HCT116 (cell line): ENCODE measurements around the gene ABHD14A. TPM values are rescaled to one million over a fixed set of nuclear protein-coding genes. Genes with fewer than 3 reads are reported as not detected.

Experiments
- ATAC-seq: fragments of 200-7000 bp; cut with Tn5 transposase; 2 replicates; pipeline ENCODE4 v1.9.1; 2020; ENCODE audit warnings: mild to moderate bottlenecking, moderate library complexity
- BruUV-seq: library from RNA; stranded (reverse); fragments of 400-500 nt; replicated peaks from 2 replicates; lab custom pipeline; 2021; lab: Mats Ljungman, UMichigan
- CTCF ChIA-PET: fragments of 300-600 bp; sonication (Branson Sonifier 250); formaldehyde crosslinking; loops from one replicate; lab custom pipeline; 2021; ENCODE audit warnings: antibody characterized with exemption; lab: Charles Lee
- POLR2A ChIA-PET: fragments of 300-600, 350-600 bp; sonication (Branson Sonifier 250); formaldehyde crosslinking; loops from one replicate; lab custom pipeline; 2021; ENCODE audit warnings: antibody characterized with exemption; lab: Charles Lee
- RAD21 ChIA-PET, 2 experiments: fragments of 300-600 bp; sonication (Branson Sonifier 250); formaldehyde crosslinking; loops; one replicate each; lab custom pipeline; 2023; ENCODE audit warnings: low total read pairs in 2 of 2; ENCODE audit not compliant: uncharacterized antibody in 2 of 2, unreplicated experiment in 2 of 2, low non-redundant PET in 1 of 2; lab: Charles Lee
- DNase-seq: peaks from one replicate; pipeline ENCODE4 v3.0.0-alpha.2; 2010; ENCODE audit warnings: low read depth, low spot score
- H2AFZ ChIP-seq: fragments of 200-600 bp; shearing (Covaris generic), sonication (generic); 2 replicates; pipeline ENCODE4 v1.6.1; 2017; ENCODE audit warnings: low read depth, mixed run types, mixed read lengths, antibody characterized with exemption, low read length; ENCODE audit not compliant: poor library complexity, severe bottlenecking
- H3K27ac ChIP-seq: 2 replicates; pipeline ENCODE4 v1.5.1; 2012; ENCODE audit warnings: low read depth, low read length
- H3K27me3 ChIP-seq: fragments of 200-600 bp; sonication (generic); 2 replicates; pipeline ENCODE4 v1.6.1; 2016; ENCODE audit warnings: mixed run types, low read length, mixed read lengths; ENCODE audit not compliant: insufficient read depth
- H3K36me3 ChIP-seq, 2 experiments: fragments of 200-500 bp in 1 of 2; fragments of 200-600 bp in 1 of 2; sonication (Bioruptor generic) in 1 of 2; sonication (generic) in 1 of 2; 2 replicates each; pipeline versions ENCODE4 v1.5.1 to v1.6.1; 2014 to 2016; ENCODE audit warnings: low read length in 2 of 2, inconsistent platforms in 1 of 2, mixed read lengths in 1 of 2, mixed run types in 1 of 2; ENCODE audit not compliant: insufficient read depth in 2 of 2, control insufficient read depth in 1 of 2
- H3K4me1 ChIP-seq, 2 experiments: fragments of 200-600 bp in 1 of 2; sonication (generic) in 1 of 2; 2 replicates each; pipeline versions ENCODE4 v1.5.1 to v1.6.1; 2012 to 2017; ENCODE audit warnings: low read length in 2 of 2, inconsistent platforms in 1 of 2, mild to moderate bottlenecking in 1 of 2, mixed read lengths in 1 of 2, mixed run types in 1 of 2, moderate library complexity in 1 of 2; ENCODE audit not compliant: insufficient read depth in 2 of 2, control insufficient read depth in 1 of 2
- H3K4me2 ChIP-seq: fragments of 200-600 bp; sonication (generic); 2 replicates; pipeline ENCODE4 v1.6.1; 2017; ENCODE audit warnings: mixed run types, low read length, mixed read lengths
- H3K4me3 ChIP-seq, 2 experiments: fragments of 200-600 bp in 1 of 2; sonication (generic) in 1 of 2; replicated peaks in 1 of 2; 2 replicates each; pipeline ENCODE4 v1.5.1; 2011 to 2016; ENCODE audit warnings: low read length in 2 of 2, control low read depth in 1 of 2, low read depth in 1 of 2, mild to moderate bottlenecking in 1 of 2, mixed read lengths in 1 of 2, mixed run types in 1 of 2
- H3K79me2 ChIP-seq: fragments of 200-600 bp; sonication (generic); 2 replicates; pipeline ENCODE4 v1.6.1; 2017; ENCODE audit warnings: mild to moderate bottlenecking, mixed run types, low read length, moderate library complexity, mixed read lengths; ENCODE audit not compliant: insufficient read depth
- H3K9ac ChIP-seq: fragments of 200-600 bp; sonication (generic); 2 replicates; pipeline ENCODE4 v1.6.1; 2016; ENCODE audit warnings: low read length, mixed read lengths
- H3K9me2 ChIP-seq: fragments of 200-600 bp; sonication (generic), shearing (Covaris generic); 2 replicates; pipeline ENCODE4 v1.6.1; 2017; ENCODE audit warnings: mixed run types, mild to moderate bottlenecking, moderate library complexity; ENCODE audit not compliant: insufficient read depth
- H3K9me3 ChIP-seq, 2 experiments: fragments of 200-500 bp in 1 of 2; fragments of 200-600 bp in 1 of 2; sonication (Bioruptor generic) in 1 of 2; sonication (generic) in 1 of 2; 2 replicates each; pipeline ENCODE4 v1.6.1; 2014 to 2017; ENCODE audit warnings: low read length in 2 of 2, mixed read lengths in 2 of 2, inconsistent platforms in 1 of 2, low read depth in 1 of 2, mild to moderate bottlenecking in 1 of 2, mixed run types in 1 of 2, moderate library complexity in 1 of 2; ENCODE audit not compliant: control insufficient read depth in 1 of 2, insufficient read depth in 1 of 2
- H4K20me1 ChIP-seq: fragments of 200-600 bp; sonication (generic), shearing (Covaris generic); 2 replicates; pipeline ENCODE4 v1.6.1; 2017; ENCODE audit warnings: mixed run types, mild to moderate bottlenecking, moderate library complexity; ENCODE audit not compliant: insufficient read depth
- CBX3 ChIP-seq: IDR thresholded peaks from 2 replicates; pipeline ENCODE4 v1.6.1; 2012; ENCODE audit warnings: low read depth
- CEBPB ChIP-seq: IDR thresholded peaks from 2 replicates; pipeline ENCODE4 v1.6.1; 2012; ENCODE audit warnings: low read depth
- FOSL1 ChIP-seq: IDR thresholded peaks from 2 replicates; pipeline ENCODE4 v1.6.1; 2012; ENCODE audit warnings: low read depth
- RAD21 ChIP-seq: IDR thresholded peaks from 2 replicates; pipeline ENCODE4 v1.6.1; 2012; ENCODE audit warnings: low read depth, mild to moderate bottlenecking
- SIN3A ChIP-seq: IDR thresholded peaks from 2 replicates; pipeline ENCODE4 v1.6.1; 2012; ENCODE audit warnings: low read depth
- SP1 ChIP-seq: IDR thresholded peaks from 2 replicates; pipeline ENCODE4 v1.6.1; 2012; ENCODE audit warnings: low read depth
- TCF7L2 ChIP-seq: IDR thresholded peaks from 2 replicates; pipeline ENCODE4 v1.7.0; 2011; ENCODE audit warnings: borderline replicate concordance, inconsistent platforms; ENCODE audit not compliant: insufficient read depth, insufficient read length; ENCODE audit errors: extremely low read depth
- YY1 ChIP-seq: IDR thresholded peaks from 2 replicates; pipeline ENCODE4 v1.6.1; 2011; ENCODE audit warnings: low read length, low read depth, moderate library complexity, mild to moderate bottlenecking; ENCODE audit not compliant: insufficient replicate concordance; ENCODE audit errors: extremely low read depth
- intact Hi-C: fragments of 100-400 bp; cut with micrococcal nuclease; formaldehyde crosslinking; loops from 2 replicates; pipeline ENCODE4 v1.10.0; 2022
- total RNA-seq: library from RNA; stranded (reverse); gene quantifications from one replicate; pipeline ENCODE4 v1.2.1, GENCODE V29; 2021; ENCODE audit not compliant: unreplicated experiment
- TF ChIP-seq, protein P1 (sequence below), 3 experiments: fragments of 200-600 bp in 1 of 3; sonication (generic) in 1 of 3; IDR thresholded peaks in 2 of 3; conservative IDR thresholded peaks in 1 of 3; 2 replicates each; pipeline ENCODE4 v1.5.1; 2012 to 2017; ENCODE audit warnings: low read depth in 2 of 3, low read length in 2 of 3, antibody characterized with exemption in 1 of 3, borderline replicate concordance in 1 of 3, control low read depth in 1 of 3, mild to moderate bottlenecking in 1 of 3, mixed read lengths in 1 of 3, mixed run types in 1 of 3, moderate library complexity in 1 of 3; ENCODE audit not compliant: insufficient read depth in 1 of 3
- TF ChIP-seq, protein P2 (sequence below): IDR thresholded peaks from 2 replicates; pipeline ENCODE4 v1.6.1; 2012; ENCODE audit warnings: low read depth
- TF ChIP-seq, protein P3 (sequence below): IDR thresholded peaks from 2 replicates; pipeline ENCODE4 v1.6.1; 2012
- TF ChIP-seq, protein P4 (sequence below): IDR thresholded peaks from 2 replicates; pipeline ENCODE4 v1.6.1; 2012

Gene ABHD14A
- total RNA-seq, 1 experiment from 2014 or later = 11.6 TPM

DNA sequence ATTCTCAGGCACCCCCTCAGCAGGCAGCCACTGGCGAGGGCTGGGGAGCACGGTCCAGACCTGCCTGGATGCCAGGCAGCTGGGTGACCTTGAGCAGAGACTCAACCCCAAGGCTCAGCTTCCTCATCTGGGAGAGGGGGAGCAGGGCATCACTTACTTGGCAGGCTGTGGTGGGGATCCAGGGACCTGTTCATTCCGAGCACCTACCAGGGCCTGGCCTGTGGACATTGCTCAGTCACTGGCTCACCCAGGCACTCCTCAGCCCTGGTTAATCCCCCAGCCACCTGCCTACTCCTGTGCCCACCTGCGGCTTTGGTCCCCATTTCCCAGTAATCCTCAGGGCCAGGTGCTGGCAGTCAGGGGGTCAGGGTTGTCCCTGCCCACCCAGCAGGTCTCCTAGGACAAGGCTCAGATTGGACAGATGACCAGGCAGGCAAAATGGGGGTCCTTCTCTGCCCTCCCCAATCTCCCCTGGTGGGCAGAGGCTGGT lies 30.1 kb downstream of the ABHD14A start:
- Histone ChIP-seq H3K4me1 (peaks cover 4 to 23% of the 10 kb centered on the region in 2 experiments), H3K4me2 (peak overlapping the region; percentile 43), H3K4me3 (no peak overlapping the region), H3K36me3 (no peaks in the 10 kb centered on the region), H3K9me3 (no peaks in the 10 kb centered on the region), H3K79me2 (no peaks in the 10 kb centered on the region), H2AFZ (no peak overlapping the region), H4K20me1 (no peaks in the 10 kb centered on the region), H3K27ac (no peak overlapping the region), H3K27me3 (no peaks in the 10 kb centered on the region), H3K9ac (no peak overlapping the region), H3K9me2 (no peaks in the 10 kb centered on the region)
- DNase-seq = no peak
- ChIA-PET CTCF (interaction anchor here (1.2 to 2.3 kb wide), 5 partner anchors 48 to 334 kb away, joined by 4 to 7 read pairs (median 6); no protein-coding TSS in a partner anchor), POLR2A (no interaction called here), RAD21 (no interaction called here)
- no TSS peak for BruUV-seq
- TF ChIP-seq, protein P1, sequence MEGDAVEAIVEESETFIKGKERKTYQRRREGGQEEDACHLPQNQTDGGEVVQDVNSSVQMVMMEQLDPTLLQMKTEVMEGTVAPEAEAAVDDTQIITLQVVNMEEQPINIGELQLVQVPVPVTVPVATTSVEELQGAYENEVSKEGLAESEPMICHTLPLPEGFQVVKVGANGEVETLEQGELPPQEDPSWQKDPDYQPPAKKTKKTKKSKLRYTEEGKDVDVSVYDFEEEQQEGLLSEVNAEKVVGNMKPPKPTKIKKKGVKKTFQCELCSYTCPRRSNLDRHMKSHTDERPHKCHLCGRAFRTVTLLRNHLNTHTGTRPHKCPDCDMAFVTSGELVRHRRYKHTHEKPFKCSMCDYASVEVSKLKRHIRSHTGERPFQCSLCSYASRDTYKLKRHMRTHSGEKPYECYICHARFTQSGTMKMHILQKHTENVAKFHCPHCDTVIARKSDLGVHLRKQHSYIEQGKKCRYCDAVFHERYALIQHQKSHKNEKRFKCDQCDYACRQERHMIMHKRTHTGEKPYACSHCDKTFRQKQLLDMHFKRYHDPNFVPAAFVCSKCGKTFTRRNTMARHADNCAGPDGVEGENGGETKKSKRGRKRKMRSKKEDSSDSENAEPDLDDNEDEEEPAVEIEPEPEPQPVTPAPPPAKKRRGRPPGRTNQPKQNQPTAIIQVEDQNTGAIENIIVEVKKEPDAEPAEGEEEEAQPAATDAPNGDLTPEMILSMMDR (IDR thresholded peaks at IDR 0.05 in 2 of 3, conservative IDR thresholded peaks at IDR 0.05 in 1 of 3; ENCODE audit: borderline replicate concordance in 1 of 3, insufficient read depth in 1 of 3, low read depth in 2 of 3, low read length in 2 of 3) = no peak
- TF ChIP-seq, protein P2, sequence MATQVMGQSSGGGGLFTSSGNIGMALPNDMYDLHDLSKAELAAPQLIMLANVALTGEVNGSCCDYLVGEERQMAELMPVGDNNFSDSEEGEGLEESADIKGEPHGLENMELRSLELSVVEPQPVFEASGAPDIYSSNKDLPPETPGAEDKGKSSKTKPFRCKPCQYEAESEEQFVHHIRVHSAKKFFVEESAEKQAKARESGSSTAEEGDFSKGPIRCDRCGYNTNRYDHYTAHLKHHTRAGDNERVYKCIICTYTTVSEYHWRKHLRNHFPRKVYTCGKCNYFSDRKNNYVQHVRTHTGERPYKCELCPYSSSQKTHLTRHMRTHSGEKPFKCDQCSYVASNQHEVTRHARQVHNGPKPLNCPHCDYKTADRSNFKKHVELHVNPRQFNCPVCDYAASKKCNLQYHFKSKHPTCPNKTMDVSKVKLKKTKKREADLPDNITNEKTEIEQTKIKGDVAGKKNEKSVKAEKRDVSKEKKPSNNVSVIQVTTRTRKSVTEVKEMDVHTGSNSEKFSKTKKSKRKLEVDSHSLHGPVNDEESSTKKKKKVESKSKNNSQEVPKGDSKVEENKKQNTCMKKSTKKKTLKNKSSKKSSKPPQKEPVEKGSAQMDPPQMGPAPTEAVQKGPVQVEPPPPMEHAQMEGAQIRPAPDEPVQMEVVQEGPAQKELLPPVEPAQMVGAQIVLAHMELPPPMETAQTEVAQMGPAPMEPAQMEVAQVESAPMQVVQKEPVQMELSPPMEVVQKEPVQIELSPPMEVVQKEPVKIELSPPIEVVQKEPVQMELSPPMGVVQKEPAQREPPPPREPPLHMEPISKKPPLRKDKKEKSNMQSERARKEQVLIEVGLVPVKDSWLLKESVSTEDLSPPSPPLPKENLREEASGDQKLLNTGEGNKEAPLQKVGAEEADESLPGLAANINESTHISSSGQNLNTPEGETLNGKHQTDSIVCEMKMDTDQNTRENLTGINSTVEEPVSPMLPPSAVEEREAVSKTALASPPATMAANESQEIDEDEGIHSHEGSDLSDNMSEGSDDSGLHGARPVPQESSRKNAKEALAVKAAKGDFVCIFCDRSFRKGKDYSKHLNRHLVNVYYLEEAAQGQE = no peak
- TF ChIP-seq YY1 (no peak), FOSL1 (no peak), TCF7L2 (no peak), CBX3 (no peak), SP1 (no peak), SIN3A (no peak), RAD21 (no peak), CEBPB (no peak)
- TF ChIP-seq, protein P3, sequence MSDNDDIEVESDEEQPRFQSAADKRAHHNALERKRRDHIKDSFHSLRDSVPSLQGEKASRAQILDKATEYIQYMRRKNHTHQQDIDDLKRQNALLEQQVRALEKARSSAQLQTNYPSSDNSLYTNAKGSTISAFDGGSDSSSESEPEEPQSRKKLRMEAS = no peak
- TF ChIP-seq, protein P4, sequence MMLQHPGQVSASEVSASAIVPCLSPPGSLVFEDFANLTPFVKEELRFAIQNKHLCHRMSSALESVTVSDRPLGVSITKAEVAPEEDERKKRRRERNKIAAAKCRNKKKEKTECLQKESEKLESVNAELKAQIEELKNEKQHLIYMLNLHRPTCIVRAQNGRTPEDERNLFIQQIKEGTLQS = no peak
- ATAC-seq = no peak
- intact Hi-C loops = loop anchor here (5.0 kb wide), 1 partner anchor 332 kb away; no protein-coding TSS in a partner anchor
